ENCODE data around the gene ADARB1.

DNA sequence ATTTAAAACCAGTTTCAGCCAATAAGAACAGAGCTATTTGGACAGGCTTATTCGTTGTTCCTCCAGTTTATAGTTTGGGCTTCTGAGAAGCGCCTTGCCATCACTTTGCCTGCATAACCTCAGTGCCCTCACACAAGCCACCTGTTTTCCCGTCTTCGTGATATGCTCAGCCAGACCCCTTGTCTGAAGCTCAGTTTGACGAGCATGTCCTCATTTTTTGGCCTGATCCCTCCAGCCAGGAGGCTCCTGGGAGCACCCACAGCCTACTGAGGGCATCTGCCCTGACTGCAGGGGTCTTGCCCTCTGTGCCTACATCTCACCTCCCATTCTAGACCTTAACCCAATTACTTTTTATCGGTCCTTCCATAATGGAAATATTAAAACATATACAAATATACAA is 95.3 kb downstream of the ADARB1 start:
- TF ChIP-seq CTCF (IDR thresholded peaks at IDR 0.05), result no peak
- TF ChIP-seq ZFX (IDR thresholded peaks at IDR 0.05; ENCODE audit: borderline replicate concordance), result no peak

Measured in 22Rv1 (cell line).